CD1c-positive myeloid dendritic cell (primary cell): ENCODE data around the gene IMPDH1.
A peak's percentile ranks its signal among the peaks of the same experiment; 100 is the strongest.

Source experiments
- DNase-seq: peaks from one replicate; pipeline ENCODE4 v3.0.0-alpha.2; 2016; ENCODE audit errors: extremely low spot score

IMPDH1 gene

DNA sequence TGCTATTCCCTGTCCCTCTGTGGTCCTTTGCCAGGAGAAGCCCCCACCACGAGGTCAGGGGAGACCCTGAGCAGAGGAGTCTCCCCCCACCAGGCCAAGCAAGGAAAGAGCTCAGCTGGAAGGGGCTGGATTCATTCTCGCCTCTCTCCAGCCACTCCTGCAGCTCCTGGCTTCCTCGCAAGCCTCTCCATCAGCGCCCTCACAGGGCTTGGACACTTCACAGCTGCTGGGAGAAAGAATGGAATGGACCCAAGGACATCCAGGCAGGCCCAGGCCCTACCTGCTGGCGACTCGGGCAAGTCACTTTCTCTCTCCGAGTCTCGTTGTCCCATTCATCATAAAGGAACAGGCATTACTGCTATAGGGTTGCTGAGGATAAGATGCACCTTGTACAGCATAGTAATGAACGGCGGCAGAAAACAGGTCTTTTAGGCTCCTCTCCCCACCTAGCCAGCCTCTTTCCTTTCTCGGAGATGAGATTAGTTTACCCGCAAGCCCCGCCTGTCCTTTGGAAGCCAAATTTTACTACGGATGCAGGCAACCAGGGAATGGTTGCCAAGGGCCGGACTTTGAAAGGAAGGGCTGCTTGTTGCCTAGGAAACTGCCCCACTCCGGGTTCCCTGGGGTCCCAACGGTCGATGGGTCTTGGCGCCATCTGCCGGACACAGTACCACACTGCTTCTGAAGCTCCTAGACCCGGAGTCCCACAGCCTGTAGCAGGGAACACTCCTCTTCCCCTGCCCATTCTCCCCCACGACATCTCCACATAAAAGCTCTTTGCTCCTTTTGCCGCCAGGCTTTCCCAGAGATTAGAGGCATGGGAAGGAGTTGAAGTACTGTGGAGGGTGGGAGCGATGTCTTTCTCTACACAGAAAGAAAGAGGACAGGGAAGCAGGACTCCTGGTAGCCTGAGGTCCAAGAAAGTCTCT, 22.3 kb downstream of the IMPDH1 start:
- DNase-seq, result peak; percentile 75

GRCh38 chr7:128385988-128386925, 23.5 kb downstream of the IMPDH1 start:
- no peak for DNase-seq

- DNase-seq, result no peak
These were observed 25.1 kb downstream of the IMPDH1 start for GRCh38 chr7:128384726-128385125.

DNA sequence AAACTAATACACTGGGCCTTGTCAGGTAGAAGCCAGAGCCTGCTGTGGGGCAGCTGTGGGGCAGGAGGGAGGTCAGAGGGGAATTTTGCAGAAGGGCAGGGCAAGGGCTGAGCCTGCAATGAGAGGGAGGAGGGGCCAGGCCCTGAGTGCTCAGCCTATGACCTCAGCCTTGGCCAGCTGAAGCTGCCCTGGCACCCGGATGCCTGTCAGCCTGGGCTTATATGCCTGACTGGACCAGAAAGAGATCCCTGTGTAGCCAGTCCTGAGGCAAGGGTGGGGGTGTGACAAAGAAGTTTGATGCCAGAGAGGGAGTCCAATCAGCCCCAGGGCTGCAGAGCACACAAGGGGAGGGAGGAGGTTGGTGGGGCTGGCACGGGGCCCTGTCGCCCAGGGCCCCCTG, 26.0 kb downstream of the IMPDH1 start:
- no peak for DNase-seq

GRCh38 chr7:128381161-128381821, 28.5 kb downstream of the IMPDH1 start:
- DNase-seq, result peak; percentile 46

DNA sequence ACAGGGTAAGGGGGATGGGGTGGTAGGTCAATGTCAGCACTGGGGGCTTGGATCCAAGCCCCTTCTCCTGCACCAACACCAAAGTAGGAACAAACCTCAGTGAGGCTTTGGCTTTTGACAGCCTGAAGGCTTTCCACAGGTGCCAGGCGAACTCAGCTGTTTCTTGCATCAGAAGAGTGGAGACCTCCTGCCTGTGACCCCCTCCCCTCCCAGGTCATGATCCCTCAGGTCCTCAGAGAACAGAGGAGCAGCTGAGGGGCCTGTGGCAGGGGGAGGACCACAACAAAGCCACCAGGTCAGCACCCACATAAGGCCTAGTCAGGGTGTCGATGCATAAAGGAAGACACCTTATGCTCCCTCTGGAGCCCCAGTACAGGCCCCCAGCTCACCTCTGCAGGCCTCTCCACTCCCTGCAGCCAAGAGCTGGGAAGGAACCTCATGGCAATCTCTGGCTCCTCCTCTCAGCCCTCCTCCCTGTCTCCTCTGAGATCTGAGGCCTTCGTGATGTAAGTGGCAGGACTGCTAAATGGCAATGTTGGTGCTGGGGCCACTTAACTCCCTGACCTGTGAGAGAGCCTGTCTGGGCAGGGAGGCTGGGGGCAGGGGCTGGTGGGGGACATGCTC, 29.2 kb downstream of the IMPDH1 start:
- no peak for DNase-seq

GRCh38 chr7:128379900-128380479, 29.8 kb downstream of the IMPDH1 start:
- no peak for DNase-seq

- DNase-seq, result no peak
These were observed 31.1 kb downstream of the IMPDH1 start for GRCh38 chr7:128378637-128379036.

DNA sequence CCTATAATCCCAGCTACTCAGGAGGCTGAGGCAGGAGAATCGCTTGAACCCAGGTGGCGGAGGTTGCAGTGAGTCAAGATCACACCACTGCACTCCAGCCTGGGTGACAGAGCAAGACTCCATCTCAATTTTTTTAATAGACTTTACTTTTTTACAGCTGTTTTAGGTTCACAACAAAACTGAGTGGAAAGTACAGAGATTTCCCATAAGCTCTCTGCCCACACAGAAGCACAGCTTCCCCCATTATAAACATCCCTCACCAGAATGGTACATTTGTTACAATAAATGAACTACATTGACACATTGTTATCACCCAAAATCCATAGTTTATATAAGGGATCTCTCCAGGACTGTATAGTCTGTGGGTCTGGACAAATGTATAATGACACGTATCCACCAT, 33.7 kb downstream of the IMPDH1 start:
- no peak for DNase-seq

GRCh38 chr7:128374041-128374440, 35.7 kb downstream of the IMPDH1 start:
- no peak for DNase-seq

DNA sequence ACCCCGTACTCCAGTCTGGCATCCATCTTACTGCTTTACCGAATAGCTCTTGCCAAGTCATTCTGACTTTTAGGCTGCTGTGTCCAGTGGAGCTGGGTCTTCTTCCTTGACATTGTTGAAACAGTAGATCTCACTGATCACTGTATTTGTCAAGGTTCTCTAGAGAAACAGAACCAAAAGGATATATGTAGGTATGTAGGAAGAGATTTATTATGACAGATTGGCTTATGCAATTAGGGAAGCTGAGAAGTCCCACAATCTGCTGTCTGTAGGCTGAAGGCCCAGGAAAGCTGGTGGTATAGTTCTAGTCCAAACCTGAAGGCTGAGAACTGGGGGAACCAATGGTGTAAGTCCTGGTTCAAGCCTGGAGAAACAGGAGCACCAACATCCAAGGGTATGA, 36.2 kb downstream of the IMPDH1 start:
- no peak for DNase-seq

- DNase-seq, result no peak
These were observed 39.3 kb downstream of the IMPDH1 start for GRCh38 chr7:128370491-128370890.

DNA sequence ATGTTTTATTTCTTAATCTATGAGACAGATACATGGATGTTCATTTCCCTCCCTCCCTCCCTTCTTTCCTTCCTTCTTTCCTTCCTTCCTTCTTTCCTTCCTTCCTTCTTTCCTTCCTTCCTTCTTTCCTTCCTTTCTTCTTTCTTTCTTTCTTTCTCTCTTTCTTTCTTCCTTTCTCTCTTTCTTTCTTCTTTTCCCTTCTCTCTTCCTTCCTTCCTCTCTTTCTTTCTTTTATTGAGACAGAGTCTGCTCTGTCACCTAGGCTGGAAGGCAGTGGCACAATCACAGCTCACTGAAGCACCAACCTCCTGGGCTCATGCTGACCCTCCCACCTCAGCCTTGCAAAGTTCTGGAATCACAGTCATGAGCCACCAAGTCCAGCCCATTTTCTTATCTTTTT, 42.8 kb downstream of the IMPDH1 start:
- no peak for DNase-seq

GRCh38 chr7:128366300-128366699, 43.5 kb downstream of the IMPDH1 start:
- DNase-seq, result no peak

DNA sequence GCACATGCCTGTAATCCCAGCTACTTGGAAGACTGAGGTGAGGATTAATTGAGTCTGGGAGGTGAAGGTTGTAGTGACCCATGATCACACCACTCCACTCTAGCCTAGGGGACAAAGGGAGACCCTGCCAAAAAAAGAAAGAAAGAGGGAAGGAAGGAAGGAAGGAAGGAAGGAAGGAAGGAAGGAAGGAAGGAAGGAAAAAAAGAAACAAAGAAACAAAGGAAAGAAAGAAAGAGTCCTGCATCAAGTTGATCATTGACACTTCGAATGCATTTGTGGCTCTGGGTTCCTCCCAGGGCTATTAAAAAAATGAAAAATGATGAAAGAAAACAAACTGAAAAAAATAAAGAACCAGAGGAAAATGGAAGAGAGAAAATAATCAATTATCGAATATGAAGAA, 44.4 kb downstream of the IMPDH1 start:
- no peak for DNase-seq

GRCh38 chr7:128364166-128364870, 45.5 kb downstream of the IMPDH1 start:
- no peak for DNase-seq

GRCh38 chr7:128363261-128363721, 46.5 kb downstream of the IMPDH1 start:
- DNase-seq, result no peak

DNA sequence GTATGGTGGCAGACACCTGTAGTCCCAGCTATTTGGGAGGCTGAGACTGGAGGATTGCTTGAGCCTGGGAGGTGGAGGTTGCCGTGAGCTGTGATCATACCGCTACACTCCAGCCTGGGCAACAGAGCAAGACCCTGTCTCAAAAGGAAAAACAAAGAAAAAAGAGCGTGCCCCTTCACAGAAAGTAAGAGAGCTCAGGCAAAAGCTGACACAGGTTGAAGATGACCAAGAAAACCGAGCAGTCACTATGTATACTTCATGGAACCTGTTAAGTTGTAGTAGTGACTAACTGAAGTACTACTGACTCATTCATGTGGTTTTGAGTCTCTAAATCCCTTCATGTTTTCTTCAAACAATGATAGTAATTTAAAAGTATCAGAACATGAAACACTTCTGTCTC, 47.1 kb downstream of the IMPDH1 start:
- DNase-seq, result no peak

- peak; percentile 41 for DNase-seq
These were observed 48.1 kb downstream of the IMPDH1 start, which contains the start of gene PRRT4 for GRCh38 chr7:128361411-128362379. PRRT4 (minus strand) TSS chr7:128361690.
